ENCODE data around the gene MAST4. TPM values are rescaled to one million over a fixed set of nuclear protein-coding genes. Genes with fewer than 3 reads are reported as not detected.

MAST4 gene
- total RNA-seq, 2 experiments from 2014 or later = 1.3 to 21.9 TPM

- Histone ChIP-seq H3K4me3 (ENCODE audit: low read depth, low read length, poor library complexity, severe bottlenecking) (no peak overlapping the region), H4K20me1 (ENCODE audit: insufficient read depth, low read length) (no peaks in the 10 kb centered on the region), H3K4me1 (ENCODE audit: insufficient read depth, low read length, poor library complexity, severe bottlenecking) (no peaks in the 10 kb centered on the region), H3K79me2 (ENCODE audit: insufficient read depth, low read depth, low read length) (no peaks in the 10 kb centered on the region), H3K36me3 (ENCODE audit: insufficient read depth, low read length) (no peaks in the 10 kb centered on the region), H3K4me2 (ENCODE audit: low read length) (no peak overlapping the region), H3K9me2 (ENCODE audit: insufficient read depth, low read length) (no peaks in the 10 kb centered on the region), H3K9me3 (ENCODE audit: low read length) (no peaks in the 10 kb centered on the region), H2AFZ (ENCODE audit: low read length) (no peak overlapping the region), H3K27ac (ENCODE audit: low read depth, low read length, poor library complexity, severe bottlenecking) (no peak overlapping the region)
- TF ChIP-seq EZH2phosphoT487 (IDR thresholded peaks at IDR 0.05; ENCODE audit: borderline replicate concordance, low read depth, low read length) (no peak), CTCF (conservative IDR thresholded peaks at IDR 0.05; ENCODE audit: low read length) (no peak)
- intact Hi-C loops (cut with micrococcal nuclease; ENCODE audit: unreplicated experiment) = loop anchor here (5.0 kb wide), 1 partner anchor 168 kb away; no protein-coding TSS in a partner anchor
- no peak for DNase-seq (ENCODE audit: low spot score)
- ChIA-PET POLR2A (interaction anchor here (0.9 kb wide), 1 partner anchor 62 kb away, joined by 3 read pairs; no protein-coding TSS in a partner anchor), CTCF (ENCODE audit: unreplicated experiment) (no interaction called here)
- no TSS peak for BruUV-seq (replicated peaks)
Observed at GRCh38 chr5:66989781-66990180, 393.6 kb downstream of the MAST4 start.

GRCh38 chr5:66991746-66992145 lies 395.6 kb downstream of the MAST4 start:
- DNase-seq (ENCODE audit: low spot score) = no peak
- no peak overlapping the region for H3K4me3 ChIP-seq (ENCODE audit: low read depth, low read length, poor library complexity, severe bottlenecking)
- CTCF ChIA-PET (ENCODE audit: unreplicated experiment) = no interaction called here
- H3K9me3 ChIP-seq (ENCODE audit: low read length) = no peaks in the 10 kb centered on the region
- no peak overlapping the region for H2AFZ ChIP-seq (ENCODE audit: low read length)
- no peak overlapping the region for H3K27ac ChIP-seq (ENCODE audit: low read depth, low read length, poor library complexity, severe bottlenecking)
- H3K36me3 ChIP-seq (ENCODE audit: insufficient read depth, low read length) = no peaks in the 10 kb centered on the region
- no peaks in the 10 kb centered on the region for H3K79me2 ChIP-seq (ENCODE audit: insufficient read depth, low read depth, low read length)
- no peaks in the 10 kb centered on the region for H3K4me1 ChIP-seq (ENCODE audit: insufficient read depth, low read length, poor library complexity, severe bottlenecking)
- no peaks in the 10 kb centered on the region for H4K20me1 ChIP-seq (ENCODE audit: insufficient read depth, low read length)
- intact Hi-C loops (cut with micrococcal nuclease; ENCODE audit: unreplicated experiment) = no loop called here
- POLR2A ChIA-PET = interaction anchor here (0.7 kb wide), 1 partner anchor 12 kb away, joined by 3 read pairs; no protein-coding TSS in a partner anchor
- TF ChIP-seq CTCF (conservative IDR thresholded peaks at IDR 0.05; ENCODE audit: low read length) = no peak
- no peak for TF ChIP-seq EZH2phosphoT487 (IDR thresholded peaks at IDR 0.05; ENCODE audit: borderline replicate concordance, low read depth, low read length)
- H3K9me2 ChIP-seq (ENCODE audit: insufficient read depth, low read length) = no peaks in the 10 kb centered on the region
- BruUV-seq (replicated peaks) = no TSS peak
- H3K4me2 ChIP-seq (ENCODE audit: low read length) = no peak overlapping the region

- Histone ChIP-seq H3K4me2 (ENCODE audit: low read length) (no peak overlapping the region), H3K79me2 (ENCODE audit: insufficient read depth, low read depth, low read length) (no peaks in the 10 kb centered on the region), H3K4me3 (ENCODE audit: low read depth, low read length, poor library complexity, severe bottlenecking) (no peak overlapping the region), H2AFZ (ENCODE audit: low read length) (no peak overlapping the region), H3K27ac (ENCODE audit: low read depth, low read length, poor library complexity, severe bottlenecking) (no peak overlapping the region), H3K9me3 (ENCODE audit: low read length) (no peaks in the 10 kb centered on the region), H4K20me1 (ENCODE audit: insufficient read depth, low read length) (no peaks in the 10 kb centered on the region), H3K4me1 (ENCODE audit: insufficient read depth, low read length, poor library complexity, severe bottlenecking) (no peaks in the 10 kb centered on the region), H3K9me2 (ENCODE audit: insufficient read depth, low read length) (no peaks in the 10 kb centered on the region), H3K36me3 (ENCODE audit: insufficient read depth, low read length) (no peaks in the 10 kb centered on the region)
- CTCF ChIA-PET (ENCODE audit: unreplicated experiment) = no interaction called here
- DNase-seq (ENCODE audit: low spot score) = no peak
- POLR2A ChIA-PET = no interaction called here
- intact Hi-C loops (cut with micrococcal nuclease; ENCODE audit: unreplicated experiment) = no loop called here
- no peak for TF ChIP-seq CTCF (conservative IDR thresholded peaks at IDR 0.05; ENCODE audit: low read length)
- no peak for TF ChIP-seq EZH2phosphoT487 (IDR thresholded peaks at IDR 0.05; ENCODE audit: borderline replicate concordance, low read depth, low read length)
- no TSS peak for BruUV-seq (replicated peaks)
Observed at GRCh38 chr5:66992547-66992946, 396.4 kb downstream of the MAST4 start.
